Left lung (tissue), 10 donors: ENCODE results near the gene DOK7. TPM values are rescaled to one million over a fixed set of nuclear protein-coding genes. Genes with fewer than 3 reads are reported as not detected.

Source experiments
- ATAC-seq: fragments of 200-7000 bp; cut with Tn5 transposase; one replicate; pipeline ENCODE4 v1.9.1; 2020; ENCODE audit warnings: moderate library complexity
- DNase-seq, 4 donors: peaks; one replicate each; pipeline ENCODE4 v3.0.0-alpha.2; 2013 to 2020
- H3K27ac ChIP-seq, 2 donors: fragments of 200-600 bp; sonication (generic) in 1 of 2; one replicate each; pipeline versions ENCODE4 v1.5.0 to v1.8.0; 2020 to 2021
- H3K27me3 ChIP-seq, 2 donors: fragments of 200-600 bp; sonication (generic) in 1 of 2; one replicate each; pipeline versions ENCODE4 v1.5.0 to v1.8.0; 2020 to 2021
- H3K36me3 ChIP-seq, 2 donors: fragments of 200-600 bp; sonication (generic) in 1 of 2; one replicate each; pipeline versions ENCODE4 v1.5.0 to v1.8.0; 2020 to 2021
- H3K4me1 ChIP-seq, 2 donors: fragments of 200-600 bp; one replicate each; pipeline ENCODE4 v1.8.0; 2021
- H3K4me3 ChIP-seq, 2 donors: fragments of 200-600 bp; sonication (generic) in 1 of 2; one replicate each; pipeline versions ENCODE4 v1.5.0 to v1.8.0; 2020 to 2021; ENCODE audit warnings: mild to moderate bottlenecking in 1 of 2
- H3K9me3 ChIP-seq, 2 donors: fragments of 200-600 bp; sonication (generic) in 1 of 2; one replicate each; pipeline versions ENCODE4 v1.5.0 to v1.8.0; 2020 to 2021
- CTCF ChIP-seq, 2 donors: fragments of 200-600 bp; sonication (generic) in 1 of 2; IDR thresholded peaks; one replicate each; pipeline versions ENCODE4 v1.5.0 to v1.8.0; 2021; ENCODE audit warnings: antibody characterized with exemption in 2 of 2
- intact Hi-C, 2 donors: fragments of 100-400 bp; cut with DNase I; formaldehyde crosslinking; loops; one replicate each; pipeline versions ENCODE4 v1.11.2 to v1.14.2; 2022
- polyA plus RNA-seq, 6 donors: library from polyadenylated mRNA; unstranded; fragments of 120-200 nt; gene quantifications; one replicate each; pipeline ENCODE4 v1.2.1, GENCODE V29; 2013; ENCODE audit not compliant: insufficient read length in 6 of 6
- total RNA-seq, 2 donors: library from RNA; stranded (reverse); fragmentation: NEBNext Ultra II Directional; extraction: Animal tissue kit (Norgen Biotek cat#: 25700); gene quantifications; one replicate each; pipeline ENCODE4 v1.2.1, GENCODE V29; 2021
- donor health status: DM: no; HTN: yes; CAD: no.
- donor health status: DM: no; HTN: no; CAD: no.

The DOK7 gene
- total and polyA plus RNA-seq, 8 donors: 0.28 to 6.3 (median 1.2) TPM

- H3K4me3 ChIP-seq: no peak overlapping the region
- H3K27me3 ChIP-seq: no peaks in the 10 kb centered on the region
- intact Hi-C loops: no loop called here
- peak in 1 of 4 donors; percentile 60 for DNase-seq
- no peak for ATAC-seq
- H3K4me1 ChIP-seq: no peaks in the 10 kb centered on the region
- H3K27ac ChIP-seq: no peak overlapping the region
- TF ChIP-seq CTCF (IDR thresholded peaks at IDR 0.05): no peak
- H3K36me3 ChIP-seq: peaks cover 3 to 99% of the 10 kb centered on the region in 2 donors
- no peaks in the 10 kb centered on the region for H3K9me3 ChIP-seq
Measured at GRCh38 chr4:3516061-3516835, 53.1 kb downstream of the DOK7 start.

- Histone ChIP-seq H3K9me3 (no peaks in the 10 kb centered on the region), H3K27me3 (no peaks in the 10 kb centered on the region), H3K4me3 (no peak overlapping the region), H3K4me1 (no peaks in the 10 kb centered on the region), H3K27ac (no peak overlapping the region), H3K36me3 (peaks cover 3 to 100% of the 10 kb centered on the region in 2 donors)
- TF ChIP-seq CTCF (IDR thresholded peaks at IDR 0.05): no peak
- DNase-seq (peak in 2 of 4 donors; percentile 24 to 68), ATAC-seq (no peak)
- intact Hi-C loops: no loop called here
Measured at GRCh38 chr4:3516836-3517730, 54.0 kb downstream of the DOK7 start.

- no peak overlapping the region for H3K27ac ChIP-seq
- no peak overlapping the region for H3K4me3 ChIP-seq
- intact Hi-C loops: no loop called here
- peak in 2 of 4 donors; percentile 27 to 72 for DNase-seq
- no peaks in the 10 kb centered on the region for H3K27me3 ChIP-seq
- H3K9me3 ChIP-seq: no peaks in the 10 kb centered on the region
- H3K4me1 ChIP-seq: no peaks in the 10 kb centered on the region
- H3K36me3 ChIP-seq: peaks cover 3 to 100% of the 10 kb centered on the region in 2 donors
- TF ChIP-seq CTCF (IDR thresholded peaks at IDR 0.05): no peak
- ATAC-seq: no peak
Measured at GRCh38 chr4:3517731-3518510, 54.8 kb downstream of the DOK7 start.

GRCh38 chr4:3518511-3518880 is 55.4 kb downstream of the DOK7 start:
- no peak for TF ChIP-seq CTCF (IDR thresholded peaks at IDR 0.05)
- ATAC-seq: no peak
- Histone ChIP-seq H3K27me3 (no peaks in the 10 kb centered on the region), H3K36me3 (peaks cover 3 to 100% of the 10 kb centered on the region in 2 donors), H3K9me3 (no peaks in the 10 kb centered on the region), H3K4me3 (no peak overlapping the region), H3K27ac (no peak overlapping the region), H3K4me1 (no peaks in the 10 kb centered on the region)
- peak in 2 of 4 donors; percentile 27 to 45 for DNase-seq
- intact Hi-C loops: no loop called here
